Measurements from ENCODE around the gene KAZN. TPM values are rescaled to one million over a fixed set of nuclear protein-coding genes. Genes with fewer than 3 reads are reported as not detected.

Gene KAZN
- polyA plus RNA-seq, 1 donor from 2014 or later, result 20.6 TPM

DNA sequence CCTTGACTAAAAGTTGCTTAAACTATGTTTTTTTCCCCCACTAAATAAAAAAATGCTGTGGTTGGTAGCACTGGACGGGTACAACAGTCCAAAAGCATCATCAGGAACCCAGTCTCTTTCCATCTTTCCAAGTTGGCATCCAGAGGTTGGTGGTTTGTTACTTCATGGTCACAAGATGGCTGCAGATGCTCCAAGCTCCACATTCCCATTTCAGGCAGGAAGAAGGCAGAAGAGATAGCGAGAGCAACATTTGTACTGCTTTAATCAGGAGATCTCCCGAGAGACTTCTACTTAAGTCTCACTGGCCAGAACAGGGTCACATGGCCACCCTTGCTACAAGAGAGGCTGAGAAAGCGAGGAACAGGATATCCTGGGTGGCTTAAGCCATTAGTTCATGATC, 230.2 kb downstream of the KAZN start:
- H3K27me3 ChIP-seq (ENCODE audit: insufficient read depth, low read depth, low read length), result no peaks in the 10 kb centered on the region
- TF ChIP-seq EP300 (conservative IDR thresholded peaks at IDR 0.05; ENCODE audit: poor library complexity, severe bottlenecking) (no peak), RAD21 (conservative IDR thresholded peaks at IDR 0.05) (no peak), SMC3 (conservative IDR thresholded peaks at IDR 0.05; ENCODE audit: poor library complexity) (no peak), EZH2 (IDR thresholded peaks at IDR 0.05; ENCODE audit: borderline replicate concordance, insufficient read depth, low read length, poor library complexity, severe bottlenecking) (no peak), POLR2AphosphoS5 (IDR thresholded peaks at IDR 0.05) (no peak)
- H3K4me2 ChIP-seq (ENCODE audit: low read length), result no peak overlapping the region
- H2AFZ ChIP-seq (ENCODE audit: low read depth, low read length), result no peak overlapping the region
- H3K79me2 ChIP-seq (replicated peaks; ENCODE audit: insufficient read depth, low read length), result peaks cover 5% of the 10 kb centered on the region
- no peaks in the 10 kb centered on the region for H3K9me3 ChIP-seq (ENCODE audit: low read length)
- H3K4me3 ChIP-seq (ENCODE audit: low read length), result no peak overlapping the region
- H3K27ac ChIP-seq (ENCODE audit: low read length), result no peak overlapping the region
- no peak overlapping the region for H3K9ac ChIP-seq (ENCODE audit: low read length)
- H3F3A ChIP-seq (ENCODE audit: insufficient read depth, low read length, poor library complexity, severe bottlenecking), result no peaks in the 10 kb centered on the region
- H4K20me1 ChIP-seq (ENCODE audit: insufficient read depth), result no peaks in the 10 kb centered on the region
- no peaks in the 10 kb centered on the region for H3K36me3 ChIP-seq (ENCODE audit: insufficient read depth, low read length)
- H3K9me2 ChIP-seq (ENCODE audit: insufficient read depth, low read length), result no peaks in the 10 kb centered on the region

DNA sequence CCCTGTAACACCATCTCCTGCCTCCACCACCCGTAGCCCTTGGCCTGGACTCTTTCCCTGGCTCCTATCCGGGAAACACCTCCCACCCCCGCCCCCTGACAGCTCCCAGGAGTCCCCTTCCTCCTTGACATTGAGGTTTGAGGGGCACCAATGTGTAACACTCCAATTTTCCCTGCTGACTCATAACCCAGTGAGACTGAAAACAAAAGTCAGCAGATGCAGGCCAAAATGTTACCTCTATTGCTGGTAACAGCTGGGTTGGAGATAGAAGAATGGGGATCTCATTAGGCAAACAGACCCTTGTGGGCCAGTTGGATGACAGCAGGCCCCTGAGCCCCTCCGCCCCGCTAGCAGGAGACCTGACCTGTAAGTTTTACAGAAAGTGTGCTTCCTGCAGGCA, 237.2 kb downstream of the KAZN start:
- no peaks in the 10 kb centered on the region for H4K20me1 ChIP-seq (ENCODE audit: insufficient read depth)
- H3K36me3 ChIP-seq (ENCODE audit: insufficient read depth, low read length), result no peaks in the 10 kb centered on the region
- H3K27me3 ChIP-seq (ENCODE audit: insufficient read depth, low read depth, low read length), result no peaks in the 10 kb centered on the region
- no peak overlapping the region for H3K4me3 ChIP-seq (ENCODE audit: low read length)
- no peak overlapping the region for H3K4me2 ChIP-seq (ENCODE audit: low read length)
- H3K9ac ChIP-seq (ENCODE audit: low read length), result no peak overlapping the region
- H3K27ac ChIP-seq (ENCODE audit: low read length), result no peak overlapping the region
- TF ChIP-seq, protein P1, sequence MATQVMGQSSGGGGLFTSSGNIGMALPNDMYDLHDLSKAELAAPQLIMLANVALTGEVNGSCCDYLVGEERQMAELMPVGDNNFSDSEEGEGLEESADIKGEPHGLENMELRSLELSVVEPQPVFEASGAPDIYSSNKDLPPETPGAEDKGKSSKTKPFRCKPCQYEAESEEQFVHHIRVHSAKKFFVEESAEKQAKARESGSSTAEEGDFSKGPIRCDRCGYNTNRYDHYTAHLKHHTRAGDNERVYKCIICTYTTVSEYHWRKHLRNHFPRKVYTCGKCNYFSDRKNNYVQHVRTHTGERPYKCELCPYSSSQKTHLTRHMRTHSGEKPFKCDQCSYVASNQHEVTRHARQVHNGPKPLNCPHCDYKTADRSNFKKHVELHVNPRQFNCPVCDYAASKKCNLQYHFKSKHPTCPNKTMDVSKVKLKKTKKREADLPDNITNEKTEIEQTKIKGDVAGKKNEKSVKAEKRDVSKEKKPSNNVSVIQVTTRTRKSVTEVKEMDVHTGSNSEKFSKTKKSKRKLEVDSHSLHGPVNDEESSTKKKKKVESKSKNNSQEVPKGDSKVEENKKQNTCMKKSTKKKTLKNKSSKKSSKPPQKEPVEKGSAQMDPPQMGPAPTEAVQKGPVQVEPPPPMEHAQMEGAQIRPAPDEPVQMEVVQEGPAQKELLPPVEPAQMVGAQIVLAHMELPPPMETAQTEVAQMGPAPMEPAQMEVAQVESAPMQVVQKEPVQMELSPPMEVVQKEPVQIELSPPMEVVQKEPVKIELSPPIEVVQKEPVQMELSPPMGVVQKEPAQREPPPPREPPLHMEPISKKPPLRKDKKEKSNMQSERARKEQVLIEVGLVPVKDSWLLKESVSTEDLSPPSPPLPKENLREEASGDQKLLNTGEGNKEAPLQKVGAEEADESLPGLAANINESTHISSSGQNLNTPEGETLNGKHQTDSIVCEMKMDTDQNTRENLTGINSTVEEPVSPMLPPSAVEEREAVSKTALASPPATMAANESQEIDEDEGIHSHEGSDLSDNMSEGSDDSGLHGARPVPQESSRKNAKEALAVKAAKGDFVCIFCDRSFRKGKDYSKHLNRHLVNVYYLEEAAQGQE (IDR thresholded peaks at IDR 0.05; ENCODE audit: borderline replicate concordance), result no peak
- no peak for TF ChIP-seq TAF1 (IDR thresholded peaks at IDR 0.05; ENCODE audit: low read depth)
- no peak for TF ChIP-seq EP300 (conservative IDR thresholded peaks at IDR 0.05; ENCODE audit: poor library complexity, severe bottlenecking)
- TF ChIP-seq RAD21 (conservative IDR thresholded peaks at IDR 0.05), result no peak
- no peaks in the 10 kb centered on the region for H3K79me2 ChIP-seq (replicated peaks; ENCODE audit: insufficient read depth, low read length)
- H3K9me3 ChIP-seq (ENCODE audit: low read length), result no peaks in the 10 kb centered on the region
- no peaks in the 10 kb centered on the region for H3K9me2 ChIP-seq (ENCODE audit: insufficient read depth, low read length)
- no peaks in the 10 kb centered on the region for H3F3A ChIP-seq (ENCODE audit: insufficient read depth, low read length, poor library complexity, severe bottlenecking)
- no peak overlapping the region for H2AFZ ChIP-seq (ENCODE audit: low read depth, low read length)

DNA sequence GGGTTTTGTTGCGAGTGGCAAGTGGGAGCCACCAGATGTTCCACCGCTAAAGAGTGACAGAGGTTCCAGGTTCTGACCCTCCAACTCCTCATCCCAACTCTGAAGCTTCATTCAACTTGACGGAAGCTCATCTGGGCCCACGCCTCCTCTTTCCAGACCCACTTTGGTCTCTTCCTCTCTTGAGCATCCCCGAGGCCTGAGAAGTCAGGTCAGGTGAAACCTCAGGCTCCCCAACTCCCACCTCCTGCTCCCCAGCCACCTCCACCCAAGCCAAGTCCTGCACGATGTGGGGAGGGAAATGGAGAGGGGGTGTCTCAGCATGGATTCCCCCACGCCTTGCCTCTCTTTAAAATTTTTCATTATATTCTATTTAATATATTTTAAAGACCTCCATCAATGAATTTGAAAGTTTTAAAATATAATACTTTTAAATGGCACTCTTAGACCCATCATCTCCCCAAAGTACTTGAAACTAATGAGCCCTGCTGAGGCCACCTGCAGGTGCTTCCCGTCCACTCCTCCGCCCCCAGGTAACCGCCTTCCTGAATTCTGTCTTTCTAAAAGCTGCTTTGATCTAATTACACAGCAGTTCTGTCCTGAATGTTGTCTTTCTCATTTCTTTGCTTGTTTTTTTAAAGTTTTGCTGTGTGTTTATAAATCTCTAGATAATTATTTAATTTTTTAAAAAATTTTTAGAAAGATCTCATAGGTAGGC, 238.1 kb downstream of the KAZN start:
- H2AFZ ChIP-seq (ENCODE audit: low read depth, low read length), result no peak overlapping the region
- no peaks in the 10 kb centered on the region for H3K36me3 ChIP-seq (ENCODE audit: insufficient read depth, low read length)

More for the DNA sequence above, 238.1 kb downstream of the KAZN start:
- H3K9me3 ChIP-seq (ENCODE audit: low read length), result peaks cover 3% of the 10 kb centered on the region
- no peaks in the 10 kb centered on the region for H3F3A ChIP-seq (ENCODE audit: insufficient read depth, low read length, poor library complexity, severe bottlenecking)
- H4K20me1 ChIP-seq (ENCODE audit: insufficient read depth), result no peaks in the 10 kb centered on the region
- no peak overlapping the region for H3K9ac ChIP-seq (ENCODE audit: low read length)
- H3K4me2 ChIP-seq (ENCODE audit: low read length), result no peak overlapping the region
- H3K9me2 ChIP-seq (ENCODE audit: insufficient read depth, low read length), result no peaks in the 10 kb centered on the region
- no peaks in the 10 kb centered on the region for H3K27me3 ChIP-seq (ENCODE audit: insufficient read depth, low read depth, low read length)
- no peaks in the 10 kb centered on the region for H3K79me2 ChIP-seq (replicated peaks; ENCODE audit: insufficient read depth, low read length)
- no peak for TF ChIP-seq EZH2 (IDR thresholded peaks at IDR 0.05; ENCODE audit: borderline replicate concordance, insufficient read depth, low read length, poor library complexity, severe bottlenecking)
- no peak for TF ChIP-seq MXI1 (conservative IDR thresholded peaks at IDR 0.05; ENCODE audit: poor library complexity, severe bottlenecking)
- TF ChIP-seq, protein P1 (IDR thresholded peaks at IDR 0.05; ENCODE audit: borderline replicate concordance), result no peak
- no peak for TF ChIP-seq RAD21 (conservative IDR thresholded peaks at IDR 0.05)
- TF ChIP-seq, protein P2, sequence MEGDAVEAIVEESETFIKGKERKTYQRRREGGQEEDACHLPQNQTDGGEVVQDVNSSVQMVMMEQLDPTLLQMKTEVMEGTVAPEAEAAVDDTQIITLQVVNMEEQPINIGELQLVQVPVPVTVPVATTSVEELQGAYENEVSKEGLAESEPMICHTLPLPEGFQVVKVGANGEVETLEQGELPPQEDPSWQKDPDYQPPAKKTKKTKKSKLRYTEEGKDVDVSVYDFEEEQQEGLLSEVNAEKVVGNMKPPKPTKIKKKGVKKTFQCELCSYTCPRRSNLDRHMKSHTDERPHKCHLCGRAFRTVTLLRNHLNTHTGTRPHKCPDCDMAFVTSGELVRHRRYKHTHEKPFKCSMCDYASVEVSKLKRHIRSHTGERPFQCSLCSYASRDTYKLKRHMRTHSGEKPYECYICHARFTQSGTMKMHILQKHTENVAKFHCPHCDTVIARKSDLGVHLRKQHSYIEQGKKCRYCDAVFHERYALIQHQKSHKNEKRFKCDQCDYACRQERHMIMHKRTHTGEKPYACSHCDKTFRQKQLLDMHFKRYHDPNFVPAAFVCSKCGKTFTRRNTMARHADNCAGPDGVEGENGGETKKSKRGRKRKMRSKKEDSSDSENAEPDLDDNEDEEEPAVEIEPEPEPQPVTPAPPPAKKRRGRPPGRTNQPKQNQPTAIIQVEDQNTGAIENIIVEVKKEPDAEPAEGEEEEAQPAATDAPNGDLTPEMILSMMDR (IDR thresholded peaks at IDR 0.05; ENCODE audit: poor library complexity, severe bottlenecking), result no peak
- TF ChIP-seq POLR2AphosphoS5 (IDR thresholded peaks at IDR 0.05), result no peak
- TF ChIP-seq SMC3 (conservative IDR thresholded peaks at IDR 0.05; ENCODE audit: poor library complexity), result no peak
- no peak for TF ChIP-seq TAF1 (IDR thresholded peaks at IDR 0.05; ENCODE audit: low read depth)
- no peak for TF ChIP-seq EP300 (conservative IDR thresholded peaks at IDR 0.05; ENCODE audit: poor library complexity, severe bottlenecking)
- H3K27ac ChIP-seq (ENCODE audit: low read length), result no peak overlapping the region
- H3K4me3 ChIP-seq (ENCODE audit: low read length), result no peak overlapping the region
